Fibroblast of lung (primary cell): ENCODE data around the gene SEMA6A.

Source experiments
- CTCF ChIP-seq, 2 donors: IDR thresholded peaks in 1 of 2; conservative IDR thresholded peaks in 1 of 2; 1 replicate in 1 of 2; 2 replicates in 1 of 2; pipeline ENCODE4 v1.5.1; 2011 to 2012; ENCODE audit warnings: low read length in 2 of 2, control low read depth in 1 of 2, inconsistent platforms in 1 of 2, low read depth in 1 of 2, mild to moderate bottlenecking in 1 of 2
- EZH2 ChIP-seq: IDR thresholded peaks from 2 replicates; pipeline ENCODE4 v1.5.1; 2012; ENCODE audit warnings: low read length, control low read depth, mild to moderate bottlenecking; ENCODE audit errors: missing control alignments

- TF ChIP-seq CTCF (conservative IDR thresholded peaks at IDR 0.05 in 1 of 2, IDR thresholded peaks at IDR 0.05 in 1 of 2; ENCODE audit: low read depth in 1 of 2, low read length in 2 of 2): no peak
- no peak for TF ChIP-seq EZH2
Measured at GRCh38 chr5:116612431-116612830, 37.8 kb upstream of the SEMA6A start.
